GM23248 (cell line): ENCODE data around the gene GALK2.

Experiments used
- EZH2 ChIP-seq: fragments of 200-600 bp; sonication (generic); IDR thresholded peaks from 2 replicates; pipeline ENCODE4 v1.6.1; 2018; ENCODE audit warnings: antibody characterized with exemption, mild to moderate bottlenecking; ENCODE audit not compliant: insufficient read depth, poor library complexity, severe bottlenecking
- EZH2phosphoT487 ChIP-seq: fragments of 200-600 bp; sonication (generic); IDR thresholded peaks from 2 replicates; pipeline ENCODE4 v1.6.1; 2018; ENCODE audit warnings: antibody characterized with exemption, moderate library complexity, mild to moderate bottlenecking, low read depth; ENCODE audit not compliant: insufficient read depth

GRCh38 chr15:49331951-49332350, 161.9 kb downstream of the GALK2 start:
- TF ChIP-seq EZH2phosphoT487 (no peak), EZH2 (no peak)
